ENCODE results near the gene GLRX3. TPM values are rescaled to one million over a fixed set of nuclear protein-coding genes. Genes with fewer than 3 reads are reported as not detected.

GLRX3 gene
- total and polyA plus RNA-seq, 2 donors (not counting 3 experiments of a cell fraction or from before 2014, with no cell fraction given), result 71.6 to 132 TPM

DNA sequence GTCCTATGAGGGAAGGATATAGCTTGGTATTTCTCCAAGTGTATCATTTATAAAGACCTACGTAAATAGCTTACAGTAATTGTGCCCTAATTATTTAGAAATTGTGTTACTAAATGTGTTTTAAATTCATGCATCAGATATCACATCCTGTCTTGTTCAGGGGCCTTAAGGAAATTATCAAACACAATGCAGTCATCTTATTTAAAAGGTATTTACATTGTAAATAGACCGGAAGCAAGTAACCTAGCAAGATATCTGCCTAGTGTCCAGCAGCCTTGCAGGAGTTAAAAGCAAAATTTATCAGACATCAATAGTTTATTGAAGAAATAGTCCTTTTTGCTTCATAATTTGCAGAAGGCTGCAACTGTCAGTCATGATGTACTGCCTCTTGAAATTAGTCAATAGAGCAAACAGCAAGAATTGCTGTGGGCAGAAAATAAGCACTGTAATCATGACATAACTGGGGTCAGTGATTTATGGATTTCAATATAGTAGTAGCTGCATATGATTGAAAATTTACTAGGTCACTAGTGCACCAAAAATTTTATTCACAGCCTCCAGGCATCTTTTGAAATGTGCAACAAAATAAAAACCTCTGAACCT lies 23.1 kb downstream of the GLRX3 start:
- Histone ChIP-seq H3K9me1 (replicated peaks; ENCODE audit: control insufficient read depth, extremely low read depth, insufficient read depth, low read length) (no peaks in the 10 kb centered on the region), H3K9ac (replicated peaks; ENCODE audit: extremely low read depth, insufficient read depth, low read length) (no peak overlapping the region), H3K4me2 (ENCODE audit: insufficient read depth, low read length) (no peak overlapping the region), H3K4me3 (replicated peaks in 1 of 3; ENCODE audit: insufficient read depth in 1 of 3, low read depth in 1 of 3, low read length in 3 of 3) (no peak overlapping the region), H3K27me3 (ENCODE audit: control insufficient read depth in 2 of 2, insufficient read depth in 2 of 2, low read length in 2 of 2) (no peaks in the 10 kb centered on the region), H3K79me2 (ENCODE audit: control insufficient read depth, insufficient read depth, low read length) (peaks cover 63% of the 10 kb centered on the region), H3K36me3 (ENCODE audit: control insufficient read depth in 2 of 2, extremely low read depth in 1 of 2, insufficient read depth in 2 of 2, low read length in 2 of 2) (peaks cover 2 to 10% of the 10 kb centered on the region in 2 experiments), H3K27ac (ENCODE audit: insufficient read depth, low read depth, low read length) (no peak overlapping the region), H3K9me3 (replicated peaks; ENCODE audit: control insufficient read depth, insufficient read depth, low read length) (no peaks in the 10 kb centered on the region), H4K20me1 (replicated peaks; ENCODE audit: control insufficient read depth, extremely low read depth, insufficient read depth, low read length) (peaks cover 7% of the 10 kb centered on the region), H2AFZ (ENCODE audit: low read depth, low read length) (no peak overlapping the region), H3K4me1 (ENCODE audit: control insufficient read depth, extremely low read depth, insufficient read depth, low read length) (peaks cover 2% of the 10 kb centered on the region)
- DNase-seq (ENCODE audit: low read depth, low spot score) (no peak), FAIRE-seq (no peak)
- CTCF ChIA-PET, result no interaction called here
- BruUV-seq (replicated peaks), result no TSS peak
- POLR2A ChIA-PET, result no interaction called here
- TF ChIP-seq POLR2AphosphoS5 (IDR thresholded peaks at IDR 0.05; ENCODE audit: insufficient read depth, low read depth, low read length), result no peak
- TF ChIP-seq FOS (IDR thresholded peaks at IDR 0.05; ENCODE audit: borderline replicate concordance, insufficient read depth, low read length), result no peak
- TF ChIP-seq POLR2A (IDR thresholded peaks at IDR 0.05; ENCODE audit: low read depth, low read length), result no peak
- TF ChIP-seq, protein P1, sequence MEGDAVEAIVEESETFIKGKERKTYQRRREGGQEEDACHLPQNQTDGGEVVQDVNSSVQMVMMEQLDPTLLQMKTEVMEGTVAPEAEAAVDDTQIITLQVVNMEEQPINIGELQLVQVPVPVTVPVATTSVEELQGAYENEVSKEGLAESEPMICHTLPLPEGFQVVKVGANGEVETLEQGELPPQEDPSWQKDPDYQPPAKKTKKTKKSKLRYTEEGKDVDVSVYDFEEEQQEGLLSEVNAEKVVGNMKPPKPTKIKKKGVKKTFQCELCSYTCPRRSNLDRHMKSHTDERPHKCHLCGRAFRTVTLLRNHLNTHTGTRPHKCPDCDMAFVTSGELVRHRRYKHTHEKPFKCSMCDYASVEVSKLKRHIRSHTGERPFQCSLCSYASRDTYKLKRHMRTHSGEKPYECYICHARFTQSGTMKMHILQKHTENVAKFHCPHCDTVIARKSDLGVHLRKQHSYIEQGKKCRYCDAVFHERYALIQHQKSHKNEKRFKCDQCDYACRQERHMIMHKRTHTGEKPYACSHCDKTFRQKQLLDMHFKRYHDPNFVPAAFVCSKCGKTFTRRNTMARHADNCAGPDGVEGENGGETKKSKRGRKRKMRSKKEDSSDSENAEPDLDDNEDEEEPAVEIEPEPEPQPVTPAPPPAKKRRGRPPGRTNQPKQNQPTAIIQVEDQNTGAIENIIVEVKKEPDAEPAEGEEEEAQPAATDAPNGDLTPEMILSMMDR (IDR thresholded peaks at IDR 0.05; ENCODE audit: extremely low read depth in 1 of 2, insufficient read depth in 1 of 2, low read depth in 1 of 2, low read length in 2 of 2), result no peak
- no peak for TF ChIP-seq MYC (IDR thresholded peaks at IDR 0.05; ENCODE audit: low read depth, low read length)
- no peak for TF ChIP-seq MAX (IDR thresholded peaks at IDR 0.05; ENCODE audit: insufficient read depth, insufficient read length)
- TF ChIP-seq GATA2 (IDR thresholded peaks at IDR 0.05; ENCODE audit: insufficient read depth, insufficient read length, low read depth, low read length), result no peak
- no peak for TF ChIP-seq JUN (IDR thresholded peaks at IDR 0.05; ENCODE audit: borderline replicate concordance, insufficient read depth, insufficient read length, low read depth)
- intact Hi-C loops (cut with micrococcal nuclease), result no loop called here
- dilution Hi-C loops (cut with MboI; ENCODE audit: extremely low pct_ligation_motif_present, low sequenced_read_pairs), result no loop called here

Data from endothelial cell of umbilical vein (primary cell).